Lung (tissue), 12 donors: Measurements from ENCODE around the gene CCDC30. TPM values are rescaled to one million over a fixed set of nuclear protein-coding genes. Genes with fewer than 3 reads are reported as not detected.
"Not testable (repeated sequence)": the region's sequence is repeated elsewhere in the genome, so short reads cannot be mapped to it uniquely, and the experiment has no call there.

ENCODE experiments used
- ATAC-seq: fragments of 200-7000 bp; cut with Tn5 transposase; one replicate; pipeline ENCODE4 v1.9.1; 2020; ENCODE audit warnings: moderate number of reproducible peaks; ENCODE audit not compliant: insufficient read depth, low FRiP score
- DNase-seq, 3 donors: peaks; one replicate each; pipeline ENCODE4 v3.0.0-alpha.2; 2013 to 2017
- H3K27ac ChIP-seq, 2 donors: one replicate each; pipeline ENCODE4 v1.5.1; 2013; ENCODE audit warnings: mild to moderate bottlenecking in 2 of 2, moderate library complexity in 2 of 2, control low read depth in 1 of 2, inconsistent platforms in 1 of 2, low read depth in 1 of 2, low read length in 1 of 2
- H3K27me3 ChIP-seq, 3 donors: one replicate each; pipeline ENCODE4 v1.5.1; 2013; ENCODE audit warnings: low read length in 2 of 3; ENCODE audit not compliant: control insufficient read depth in 3 of 3, insufficient read depth in 3 of 3
- H3K36me3 ChIP-seq, 4 donors: one replicate each; pipeline ENCODE4 v1.5.1; 2013; ENCODE audit warnings: low read length in 4 of 4, mild to moderate bottlenecking in 1 of 4, moderate library complexity in 1 of 4; ENCODE audit not compliant: control insufficient read depth in 4 of 4, insufficient read depth in 4 of 4
- H3K4me1 ChIP-seq, 5 donors: one replicate each; pipeline ENCODE4 v1.5.1; 2013; ENCODE audit warnings: low read length in 5 of 5, mild to moderate bottlenecking in 2 of 5, moderate library complexity in 1 of 5; ENCODE audit not compliant: control insufficient read depth in 5 of 5, insufficient read depth in 5 of 5
- H3K4me3 ChIP-seq: one replicate; pipeline ENCODE4 v1.5.1; 2013; ENCODE audit warnings: mild to moderate bottlenecking, control low read depth, moderate library complexity
- H3K9ac ChIP-seq, 2 donors: one replicate each; pipeline ENCODE4 v1.5.1; 2013; ENCODE audit warnings: low read length in 2 of 2, control low read depth in 1 of 2; ENCODE audit not compliant: insufficient read depth in 1 of 2
- H3K9me3 ChIP-seq, 4 donors: one replicate each; pipeline ENCODE4 v1.5.1; 2013; ENCODE audit warnings: low read length in 3 of 4, mild to moderate bottlenecking in 1 of 4, moderate library complexity in 1 of 4; ENCODE audit not compliant: control insufficient read depth in 4 of 4, insufficient read depth in 3 of 4
- CTCF ChIP-seq: IDR thresholded peaks from 2 replicates; pipeline ENCODE4 v1.5.1; 2012; ENCODE audit warnings: mild to moderate bottlenecking; ENCODE audit errors: control extremely low read depth, extremely low read depth
- WGBS, 2 donors: extraction: QIAGEN DNeasy Blood & Tissue Kit; methylation state at CpG; one replicate each; pipeline ENCODE4 v1.1.7; 2013; 5-methylcytosine and 5-hydroxymethylcytosine counted together
- polyA plus RNA-seq, 2 donors: library from polyadenylated mRNA; stranded (reverse); fragments of 200-250 nt; gene quantifications; one replicate each; pipeline ENCODE4 v1.2.1, GENCODE V29; 2013
- total RNA-seq, 2 donors: library from RNA; depleted of rRNA in 1 of 2; stranded (reverse); fragments of >200 nt in 1 of 2; gene quantifications; one replicate each; pipeline ENCODE4 v1.2.1, GENCODE V29; 2014 to 2021
- donor health status: control.
- donor health status: control.
- donor health status: Bipolar disorder and iron deficiency.
- donor health status: healthy.
- donor health status: DM: yes; HTN: yes; CAD: no.

Gene CCDC30
- total and polyA plus RNA-seq, 4 donors, result 1.5 to 21.4 (median 9.2) TPM

GRCh38 chr1:42504535-42505128 is 41.5 kb downstream of the CCDC30 start:
- no peak for TF ChIP-seq CTCF
- Histone ChIP-seq H3K27ac (no peak overlapping the region), H3K4me1 (no peaks in the 10 kb centered on the region), H3K9ac (no peak overlapping the region), H3K4me3 (no peak overlapping the region), H3K27me3 (no peaks in the 10 kb centered on the region), H3K36me3 (peaks cover 3 to 7% (median 4%) of the 10 kb centered on the region in 4 donors), H3K9me3 (peaks cover 4 to 37% (median 19%) of the 10 kb centered on the region in 4 donors)
- ATAC-seq, result no peak
- no peak for DNase-seq
- WGBS, 2 donors, result 95 to 96% methylated on average over 2 of the region's 2 CpGs

GRCh38 chr1:42506576-42506975 is 43.5 kb downstream of the CCDC30 start:
- Histone ChIP-seq H3K9ac (no peak overlapping the region), H3K4me1 (no peaks in the 10 kb centered on the region), H3K9me3 (peaks cover 4 to 49% (median 24%) of the 10 kb centered on the region in 4 donors), H3K36me3 (peaks cover 3 to 9% (median 4%) of the 10 kb centered on the region in 4 donors), H3K27ac (no peak overlapping the region), H3K4me3 (no peak overlapping the region), H3K27me3 (no peaks in the 10 kb centered on the region)
- ATAC-seq, result no peak
- no peak for TF ChIP-seq CTCF
- 83 to 92% methylated on average over 1 of the region's 1 CpG for WGBS, 2 donors
- DNase-seq, result no peak

- H3K9me3 ChIP-seq, result peaks cover 4 to 44% (median 20%) of the 10 kb centered on the region in 4 donors
- not testable (repeated sequence) for H3K9ac ChIP-seq, H3K36me3 ChIP-seq, H3K4me1 ChIP-seq, H3K27me3 ChIP-seq, H3K27ac ChIP-seq, H3K4me3 ChIP-seq, ATAC-seq, DNase-seq
- WGBS, 2 donors, result 75 to 80% methylated on average over 6 of the region's 6 CpGs
Measured at GRCh38 chr1:42511581-42512155, 48.6 kb downstream of the CCDC30 start.

- Histone ChIP-seq H3K4me1 (no peaks in the 10 kb centered on the region), H3K4me3 (no peak overlapping the region), H3K9ac (no peak overlapping the region), H3K27ac (no peak overlapping the region), H3K27me3 (no peaks in the 10 kb centered on the region), H3K9me3 (peaks cover 0 to 9% (median 4%) of the 10 kb centered on the region in 4 donors), H3K36me3 (peaks cover 0 to 1% (median 0%) of the 10 kb centered on the region in 4 donors)
- ATAC-seq, result no peak
- TF ChIP-seq CTCF, result no peak
- peak in 1 of 3 donors; percentile 4 for DNase-seq
- WGBS, 2 donors, result 82 to 85% methylated on average over 1 of the region's 1 CpG
Measured at GRCh38 chr1:42518908-42519307, 55.8 kb downstream of the CCDC30 start.
